ENCODE data around the gene ADGRF3. TPM values are rescaled to one million over a fixed set of nuclear protein-coding genes. Genes with fewer than 3 reads are reported as not detected.

The ADGRF3 gene
- total and polyA plus RNA-seq, 2 of the 8 experiments (the other 6 are each of a cell fraction or from before 2014, with no cell fraction given) = 0.54 to 0.69 TPM

- no peak for TF ChIP-seq CEBPB (IDR thresholded peaks at IDR 0.05; ENCODE audit: low read depth, low read length)
- TF ChIP-seq CTBP2 (IDR thresholded peaks at IDR 0.05; ENCODE audit: borderline replicate concordance, insufficient read depth, insufficient read length, low read length) = no peak
- peak; percentile 59 for TF ChIP-seq KDM4A (IDR thresholded peaks at IDR 0.05; ENCODE audit: low read depth, low read length, severe bottlenecking)
- TF ChIP-seq SUZ12 (IDR thresholded peaks at IDR 0.05; ENCODE audit: low read length) = no peak
- TF ChIP-seq PHF8 (conservative IDR thresholded peaks at IDR 0.05; ENCODE audit: low read depth, low read length) = peak; percentile 82
- TF ChIP-seq HDAC2 (IDR thresholded peaks at IDR 0.05; ENCODE audit: borderline replicate concordance in 1 of 2, low read depth in 2 of 2, low read length in 2 of 2) = peak; percentile 56 to 72; a peak in 1 of 4 replicates
- TF ChIP-seq TBP (IDR thresholded peaks at IDR 0.05; ENCODE audit: low read depth, low read length) = peak; percentile 87
- TF ChIP-seq SRF (IDR thresholded peaks at IDR 0.05; ENCODE audit: low read depth, low read length) = no peak
- 0 out of 2 replicates have a peak, but pooled peaks have one; percentile 30 for TF ChIP-seq BACH1 (IDR thresholded peaks at IDR 0.05; ENCODE audit: low read length)
- TF ChIP-seq KDM5A (IDR thresholded peaks at IDR 0.05; ENCODE audit: low read length) = peak; percentile 30; the same call in 1 of the 2 replicates
- no peak for TF ChIP-seq KDM1A (IDR thresholded peaks at IDR 0.05; ENCODE audit: borderline replicate concordance, low read length)
- TF ChIP-seq ZNF274 (IDR thresholded peaks at IDR 0.05; ENCODE audit: borderline replicate concordance, extremely low read depth, low read length) = no peak
- no peak for TF ChIP-seq CBX5 (IDR thresholded peaks at IDR 0.05; ENCODE audit: low read depth, low read length)
- TF ChIP-seq GTF2F1 (IDR thresholded peaks at IDR 0.05; ENCODE audit: borderline replicate concordance, low read depth, low read length) = no peak
- TF ChIP-seq JUN (IDR thresholded peaks at IDR 0.05; ENCODE audit: low read depth, low read length) = no peak
- TF ChIP-seq SP2 (IDR thresholded peaks at IDR 0.05; ENCODE audit: low read length) = peak; percentile 71
- peak in 1 of 2 experiments; percentile 55; a peak in 2 of 4 replicates for TF ChIP-seq SIN3A (conservative IDR thresholded peaks at IDR 0.05 in 1 of 2, IDR thresholded peaks at IDR 0.05 in 1 of 2; ENCODE audit: low read depth in 1 of 2, low read length in 2 of 2)
- no peak for TF ChIP-seq POU5F1 (IDR thresholded peaks at IDR 0.05; ENCODE audit: low read depth, low read length)
- peak; percentile 85 for TF ChIP-seq CREB1 (IDR thresholded peaks at IDR 0.05)
- TF ChIP-seq SP1 (IDR thresholded peaks at IDR 0.05; ENCODE audit: low read depth, low read length) = peak; percentile 98
- TF ChIP-seq CHD2 (IDR thresholded peaks at IDR 0.05; ENCODE audit: low read length) = peak; percentile 88
- peak; percentile 28 for TF ChIP-seq NANOG (IDR thresholded peaks at IDR 0.05; ENCODE audit: insufficient read depth, low read depth, low read length, poor library complexity, severe bottlenecking)
- TF ChIP-seq ASH2L (IDR thresholded peaks at IDR 0.05; ENCODE audit: low read length) = peak; percentile 91
- TF ChIP-seq TCF12 (IDR thresholded peaks at IDR 0.05; ENCODE audit: low read depth, low read length) = no peak
Observed at GRCh38 chr2:26345545-26346453, 790 bp downstream of the ADGRF3 start, which contains the start of gene SELENOI (continued).
